ENCODE results near the gene KANSL1L. TPM values are rescaled to one million over a fixed set of nuclear protein-coding genes. Genes with fewer than 3 reads are reported as not detected.

KANSL1L gene
- total and polyA plus RNA-seq, 9 of the 15 experiments (the other 6 are each of a cell fraction or from before 2014, with no cell fraction given): 1.3 to 6.7 (median 2.4) TPM

DNA sequence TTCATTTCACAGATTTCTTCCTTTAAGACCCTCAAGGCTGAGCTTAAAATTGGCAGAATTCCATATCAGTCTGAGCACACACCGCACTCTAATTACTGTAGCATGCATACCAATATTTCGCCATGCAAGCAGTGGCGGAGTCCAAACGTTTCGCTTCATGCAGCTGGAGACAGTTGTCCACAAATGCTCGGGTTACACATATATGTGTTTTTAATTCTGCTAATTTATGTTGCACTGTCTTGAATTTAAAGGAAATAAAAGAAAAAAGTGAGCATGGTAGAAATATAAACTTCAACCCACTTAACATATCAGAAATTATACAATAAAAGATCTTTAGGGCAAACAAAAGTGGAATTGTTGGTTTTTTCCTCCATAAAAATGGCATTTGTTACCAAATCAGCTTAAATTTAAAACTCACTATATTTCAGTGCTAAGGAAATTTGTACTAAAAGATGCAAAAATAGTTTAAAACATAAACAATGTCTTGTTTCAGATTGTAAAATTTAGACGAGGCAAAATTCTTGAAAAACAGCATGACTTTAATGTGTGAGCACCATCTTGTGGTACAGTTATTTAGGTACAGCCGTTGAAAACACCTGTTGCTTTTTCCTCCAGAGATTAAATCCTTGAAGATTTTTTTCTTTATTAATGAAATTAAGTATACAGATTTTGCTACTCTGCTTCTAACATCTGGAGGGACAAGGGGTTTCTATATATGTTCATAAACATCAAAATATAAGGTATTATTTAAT is 24.1 kb upstream of the KANSL1L start (continued):
- TF ChIP-seq PCBP2 (IDR thresholded peaks at IDR 0.05; ENCODE audit: low read depth, low read length, poor library complexity, severe bottlenecking) (no peak), CTCF (IDR thresholded peaks at IDR 0.05 in 2 of 3, conservative IDR thresholded peaks at IDR 0.05 in 1 of 3; ENCODE audit: insufficient read depth in 2 of 3, low read depth in 1 of 3, low read length in 3 of 3) (peak; percentile 30 to 74 (median 34); a peak in 3 of 6 replicates), PPARD (CRISPR knock-in tag; IDR thresholded peaks at IDR 0.05) (no peak), CBFA2T3 (IDR thresholded peaks at IDR 0.05) (no peak)

DNA sequence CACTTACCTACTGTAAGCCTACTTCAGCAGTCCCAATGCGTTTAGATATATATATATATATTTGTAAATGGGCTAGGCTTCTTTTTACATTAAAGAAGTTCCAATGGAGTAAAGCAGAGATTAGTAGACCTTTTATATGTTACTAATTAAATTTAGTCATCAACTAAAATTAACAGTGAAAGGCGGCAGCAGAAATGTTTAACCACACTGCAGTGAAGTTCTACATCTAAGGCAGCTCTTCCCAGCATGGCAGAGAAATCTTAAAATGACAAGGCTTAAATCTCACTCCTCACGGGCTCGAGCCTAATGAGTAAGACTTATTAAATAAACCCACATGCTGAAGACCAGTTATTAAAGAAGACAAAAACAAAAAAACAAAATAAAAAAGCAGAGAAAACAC is 19.1 kb upstream of the KANSL1L start:
- no peaks in the 10 kb centered on the region for H3K36me3 ChIP-seq (ENCODE audit: control insufficient read depth, insufficient read depth, low read length)
- in situ Hi-C loops (cut with MboI): loop anchor here (25.0 kb wide), 1 partner anchor 1803 kb away; no protein-coding TSS in a partner anchor
- no peaks in the 10 kb centered on the region for H3K9me3 ChIP-seq (replicated peaks; ENCODE audit: control insufficient read depth, insufficient read depth, low read depth, low read length)
- H3K27ac ChIP-seq (ENCODE audit: extremely low read depth, low read depth, low read length): no peak overlapping the region
- no TSS peak for BruUV-seq (replicated peaks)
- no peak overlapping the region for H3K4me2 ChIP-seq (ENCODE audit: insufficient read depth, low read length)
- no peaks in the 10 kb centered on the region for H3K4me1 ChIP-seq (replicated peaks in 1 of 2; ENCODE audit: control insufficient read depth in 2 of 2, insufficient read depth in 2 of 2, low read length in 2 of 2)
- ATAC-seq: no peak
- intact Hi-C loops (cut with micrococcal nuclease): loop anchor here (10.0 kb wide), 1 partner anchor 766 kb away; the partner anchor contains the start of gene MAP2
- H3K27me3 ChIP-seq (ENCODE audit: control insufficient read depth in 2 of 2, insufficient read depth in 2 of 2, low read length in 2 of 2): no peaks in the 10 kb centered on the region
- POLR2A ChIA-PET: no interaction called here
- 2% methylated on average over 4 of the region's 4 CpGs for WGBS (ENCODE audit: insufficient coverage, low coverage, missing lambda C conversion rate)
- no peak overlapping the region for H2AFZ ChIP-seq (ENCODE audit: low read depth, low read length)
- CTCF ChIA-PET (ENCODE audit: low intra/inter-chr PET ratio): no interaction called here
- no peak for FAIRE-seq
- H3K79me2 ChIP-seq (ENCODE audit: control insufficient read depth, insufficient read depth, low read length): no peaks in the 10 kb centered on the region
- no peak for DNase-seq (ENCODE audit: extremely low read depth in 1 of 4, low spot score in 3 of 4)
- H3K9me1 ChIP-seq (ENCODE audit: control insufficient read depth, insufficient read depth, low read length): no peaks in the 10 kb centered on the region
- H3K4me3 ChIP-seq: no peak overlapping the region
- no peak overlapping the region for H3K9ac ChIP-seq (ENCODE audit: insufficient read depth in 1 of 2, low read depth in 2 of 2, low read length in 2 of 2)
- no peaks in the 10 kb centered on the region for H4K20me1 ChIP-seq (replicated peaks; ENCODE audit: control insufficient read depth, insufficient read depth, low read length)
- TF ChIP-seq PHF8 (IDR thresholded peaks at IDR 0.05; ENCODE audit: borderline replicate concordance, low read length): no peak
- TF ChIP-seq HDAC3 (IDR thresholded peaks at IDR 0.05; ENCODE audit: borderline replicate concordance, partially characterized antibody): no peak
- TF ChIP-seq RB1 (IDR thresholded peaks at IDR 0.05; ENCODE audit: low read depth): no peak
- no peak for TF ChIP-seq ZBTB17 (CRISPR knock-in tag; IDR thresholded peaks at IDR 0.05)
- TF ChIP-seq PHB2 (IDR thresholded peaks at IDR 0.05; ENCODE audit: low read depth): no peak
- TF ChIP-seq, protein P1, sequence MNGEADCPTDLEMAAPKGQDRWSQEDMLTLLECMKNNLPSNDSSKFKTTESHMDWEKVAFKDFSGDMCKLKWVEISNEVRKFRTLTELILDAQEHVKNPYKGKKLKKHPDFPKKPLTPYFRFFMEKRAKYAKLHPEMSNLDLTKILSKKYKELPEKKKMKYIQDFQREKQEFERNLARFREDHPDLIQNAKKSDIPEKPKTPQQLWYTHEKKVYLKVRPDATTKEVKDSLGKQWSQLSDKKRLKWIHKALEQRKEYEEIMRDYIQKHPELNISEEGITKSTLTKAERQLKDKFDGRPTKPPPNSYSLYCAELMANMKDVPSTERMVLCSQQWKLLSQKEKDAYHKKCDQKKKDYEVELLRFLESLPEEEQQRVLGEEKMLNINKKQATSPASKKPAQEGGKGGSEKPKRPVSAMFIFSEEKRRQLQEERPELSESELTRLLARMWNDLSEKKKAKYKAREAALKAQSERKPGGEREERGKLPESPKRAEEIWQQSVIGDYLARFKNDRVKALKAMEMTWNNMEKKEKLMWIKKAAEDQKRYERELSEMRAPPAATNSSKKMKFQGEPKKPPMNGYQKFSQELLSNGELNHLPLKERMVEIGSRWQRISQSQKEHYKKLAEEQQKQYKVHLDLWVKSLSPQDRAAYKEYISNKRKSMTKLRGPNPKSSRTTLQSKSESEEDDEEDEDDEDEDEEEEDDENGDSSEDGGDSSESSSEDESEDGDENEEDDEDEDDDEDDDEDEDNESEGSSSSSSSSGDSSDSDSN (IDR thresholded peaks at IDR 0.05; ENCODE audit: borderline replicate concordance in 1 of 2, low read depth in 2 of 2, low read length in 2 of 2): no peak
- no peak for TF ChIP-seq MIER1 (IDR thresholded peaks at IDR 0.05; ENCODE audit: low read depth)
- TF ChIP-seq SMARCA4 (IDR thresholded peaks at IDR 0.05): no peak
- no peak for TF ChIP-seq TCF15 (CRISPR knock-in tag; IDR thresholded peaks at IDR 0.05)
- TF ChIP-seq MAFF (IDR thresholded peaks at IDR 0.05; ENCODE audit: low read length): no peak
- TF ChIP-seq NR0B1 (IDR thresholded peaks at IDR 0.05; ENCODE audit: partially characterized antibody): no peak

Data from K562 (cell line).